ENCODE measurements around the gene SMYD1. TPM values are rescaled to one million over a fixed set of nuclear protein-coding genes. Genes with fewer than 3 reads are reported as not detected.
A peak's percentile ranks its signal among the peaks of the same experiment; 100 is the strongest.

SMYD1 gene
- total RNA-seq, 4 donors from 2014 or later, result 4.2 to 26.1 (median 14.9) TPM

- no peaks in the 10 kb centered on the region for H3K27me3 ChIP-seq
- peak overlapping the region; percentile 94 to 96 (median 95) for H3K27ac ChIP-seq (replicated peaks in 1 of 4)
- no peak for DNase-seq (ENCODE audit: extremely low spot score)
- intact Hi-C loops (cut with DNase I), result no loop called here
- H3K4me3 ChIP-seq, result peak overlapping the region; percentile 75 to 93 (median 80)
- 26% methylated on average over 25 of the region's 25 CpGs for WGBS
- H3K4me1 ChIP-seq, result peaks cover 27 to 35% (median 31%) of the 10 kb centered on the region in 4 donors
- TF ChIP-seq POLR2AphosphoS5 (IDR thresholded peaks at IDR 0.05), result no peak
- no peak for TF ChIP-seq POLR2A (IDR thresholded peaks at IDR 0.05; ENCODE audit: low read depth)
- TF ChIP-seq CTCF (IDR thresholded peaks at IDR 0.05), result no peak
- no peak for TF ChIP-seq EP300 (IDR thresholded peaks at IDR 0.05)
- H3K9me3 ChIP-seq, result no peaks in the 10 kb centered on the region
- peaks cover 0 to 7% (median 0%) of the 10 kb centered on the region in 4 donors for H3K36me3 ChIP-seq
These were observed 12.7 kb upstream of the SMYD1 start for GRCh38 chr2:88054782-88055370.

GRCh38 chr2:88055371-88056128, 12.1 kb upstream of the SMYD1 start, which contains the start of gene KRCC1:
Gene KRCC1 (minus strand): TSS chr2:88055783. CDS start chr2:88028563, 27,220 bp downstream.
- DNase-seq (ENCODE audit: extremely low spot score), result peak; percentile 96
- H3K36me3 ChIP-seq, result peaks cover 0 to 7% (median 0%) of the 10 kb centered on the region in 4 donors
- no peaks in the 10 kb centered on the region for H3K9me3 ChIP-seq
- H3K4me1 ChIP-seq, result peaks cover 27 to 35% (median 31%) of the 10 kb centered on the region in 4 donors
- no peaks in the 10 kb centered on the region for H3K27me3 ChIP-seq
- peak; percentile 96 to 98 for TF ChIP-seq POLR2AphosphoS5 (IDR thresholded peaks at IDR 0.05)
- peak; percentile 88 for TF ChIP-seq POLR2A (IDR thresholded peaks at IDR 0.05; ENCODE audit: low read depth)
- peak in 1 of 3 experiments; percentile 16 for TF ChIP-seq CTCF (IDR thresholded peaks at IDR 0.05)
- TF ChIP-seq EP300 (IDR thresholded peaks at IDR 0.05), result no peak
- H3K27ac ChIP-seq (replicated peaks in 1 of 4), result peak within 1 kb of the TSS; percentile 94 to 96 (median 95)
- H3K4me3 ChIP-seq, result peak within 1 kb of the TSS; percentile 75 to 93 (median 80)
- intact Hi-C loops (cut with DNase I), result no loop called here
- WGBS, result under 1% methylated on average over 27 of the region's 77 CpGs

- WGBS, result 58% methylated on average over 4 of the region's 4 CpGs
- DNase-seq (ENCODE audit: extremely low spot score), result no peak
- TF ChIP-seq POLR2AphosphoS5 (IDR thresholded peaks at IDR 0.05) (no peak), CTCF (IDR thresholded peaks at IDR 0.05) (no peak), POLR2A (IDR thresholded peaks at IDR 0.05; ENCODE audit: low read depth) (no peak), EP300 (IDR thresholded peaks at IDR 0.05) (no peak)
- H3K27ac ChIP-seq (replicated peaks in 1 of 4), result no peak overlapping the region
- no peaks in the 10 kb centered on the region for H3K9me3 ChIP-seq
- H3K27me3 ChIP-seq, result no peaks in the 10 kb centered on the region
- peaks cover 0 to under 1% (median 0%) of the 10 kb centered on the region in 4 donors for H3K36me3 ChIP-seq
- no peak overlapping the region for H3K4me3 ChIP-seq
- peaks cover 18 to 32% (median 29%) of the 10 kb centered on the region in 4 donors for H3K4me1 ChIP-seq
- intact Hi-C loops (cut with DNase I), result no loop called here
These were observed 10.2 kb upstream of the SMYD1 start for GRCh38 chr2:88057437-88057844.

- WGBS, result 94% methylated on average over 5 of the region's 5 CpGs
- H3K27ac ChIP-seq (replicated peaks in 1 of 4), result no peak overlapping the region
- H3K9me3 ChIP-seq, result no peaks in the 10 kb centered on the region
- no peak overlapping the region for H3K4me3 ChIP-seq
- H3K4me1 ChIP-seq, result peaks cover 11 to 24% (median 22%) of the 10 kb centered on the region in 4 donors
- no peaks in the 10 kb centered on the region for H3K27me3 ChIP-seq
- no peak for TF ChIP-seq EP300 (IDR thresholded peaks at IDR 0.05)
- no peak for TF ChIP-seq POLR2AphosphoS5 (IDR thresholded peaks at IDR 0.05)
- no peak for TF ChIP-seq CTCF (IDR thresholded peaks at IDR 0.05)
- no peak for TF ChIP-seq POLR2A (IDR thresholded peaks at IDR 0.05; ENCODE audit: low read depth)
- no peak for DNase-seq (ENCODE audit: extremely low spot score)
- intact Hi-C loops (cut with DNase I), result no loop called here
- no peaks in the 10 kb centered on the region for H3K36me3 ChIP-seq
These were observed 9.4 kb upstream of the SMYD1 start for GRCh38 chr2:88058191-88058590.

Measured in esophagus muscularis mucosa (tissue), 4 donors.